Measurements from ENCODE around the gene SLC16A12.

The SLC16A12 gene

DNA sequence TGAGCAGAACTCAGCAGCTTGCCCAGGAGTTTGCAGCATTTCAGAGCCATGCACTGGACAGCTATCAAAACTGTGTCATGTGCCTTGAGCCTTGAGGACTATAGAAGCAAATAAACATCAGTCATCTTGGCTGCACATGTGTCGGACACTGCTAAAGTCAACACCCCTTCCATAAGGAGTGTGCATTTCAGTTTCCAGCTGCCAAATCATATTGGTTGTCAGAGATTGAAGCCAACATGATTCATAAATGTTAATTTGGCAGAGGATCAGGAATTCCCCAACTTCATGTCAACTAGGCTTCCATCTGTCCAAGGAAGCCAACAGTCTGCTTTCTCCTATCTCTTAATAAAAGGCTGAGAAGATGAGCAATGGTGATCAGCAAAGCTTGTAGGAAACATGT lies 32.8 kb downstream of the SLC16A12 start:
- H3K27ac ChIP-seq (ENCODE audit: insufficient read depth, low read length, poor library complexity, severe bottlenecking) = no peak overlapping the region
- no peaks in the 10 kb centered on the region for H3K36me3 ChIP-seq (ENCODE audit: control insufficient read depth, insufficient read depth, low read length)
- H3K27me3 ChIP-seq (replicated peaks; ENCODE audit: control insufficient read depth, insufficient read depth, low read length, poor library complexity, severe bottlenecking) = no peaks in the 10 kb centered on the region
- no peak for DNase-seq
- no peaks in the 10 kb centered on the region for H3K4me1 ChIP-seq (ENCODE audit: control insufficient read depth, insufficient read depth, low read length, poor library complexity, severe bottlenecking)
- H3K4me3 ChIP-seq (ENCODE audit: insufficient read depth, low read depth, low read length, poor library complexity, severe bottlenecking) = no peak overlapping the region
- no peaks in the 10 kb centered on the region for H3K9me3 ChIP-seq (ENCODE audit: control insufficient read depth, low read length)

DNA sequence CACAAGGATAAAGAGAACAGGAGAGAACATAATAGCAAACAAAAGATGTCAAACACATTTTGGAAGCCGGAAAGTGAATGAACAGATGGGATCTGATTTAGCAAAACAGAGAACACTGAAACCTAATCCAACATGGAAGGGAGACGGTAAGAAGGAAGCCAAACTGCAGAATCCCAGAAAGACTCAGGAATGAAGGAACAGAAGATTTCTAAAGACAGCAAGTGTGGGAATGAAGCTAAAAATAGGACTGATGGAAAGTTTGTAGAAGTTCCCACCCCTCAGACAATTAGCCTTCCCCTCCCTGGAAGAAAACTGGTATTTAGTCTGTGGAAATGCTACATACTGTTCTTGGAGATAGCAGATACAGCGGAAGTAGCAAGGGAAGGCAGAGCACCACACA lies 40.8 kb downstream of the SLC16A12 start:
- H3K36me3 ChIP-seq (ENCODE audit: control insufficient read depth, insufficient read depth, low read length) = no peaks in the 10 kb centered on the region
- no peaks in the 10 kb centered on the region for H3K27me3 ChIP-seq (replicated peaks; ENCODE audit: control insufficient read depth, insufficient read depth, low read length, poor library complexity, severe bottlenecking)
- no peak for DNase-seq
- no peak overlapping the region for H3K4me3 ChIP-seq (ENCODE audit: insufficient read depth, low read depth, low read length, poor library complexity, severe bottlenecking)
- H3K9me3 ChIP-seq (ENCODE audit: control insufficient read depth, low read length) = no peaks in the 10 kb centered on the region
- no peaks in the 10 kb centered on the region for H3K4me1 ChIP-seq (ENCODE audit: control insufficient read depth, insufficient read depth, low read length, poor library complexity, severe bottlenecking)
- H3K27ac ChIP-seq (ENCODE audit: insufficient read depth, low read length, poor library complexity, severe bottlenecking) = no peak overlapping the region

DNA sequence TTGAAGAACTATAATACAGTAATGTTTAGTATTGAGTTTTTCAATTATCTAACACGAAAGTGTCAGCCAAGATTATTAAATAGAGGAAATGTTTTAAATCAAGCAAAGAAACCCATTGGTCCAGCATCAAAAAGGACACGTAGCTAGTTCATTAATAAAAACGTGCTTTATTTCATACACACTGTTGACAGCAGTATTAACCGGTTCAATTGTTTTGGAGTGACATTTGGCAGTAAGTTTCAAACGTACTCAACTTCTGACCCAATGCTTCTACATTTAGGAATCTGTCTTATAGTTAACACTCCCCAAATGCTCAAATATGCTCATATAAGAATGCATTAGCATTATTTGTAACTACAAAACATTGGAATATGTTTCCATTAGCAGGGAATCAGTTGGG lies 41.3 kb downstream of the SLC16A12 start:
- Histone ChIP-seq H3K9me3 (ENCODE audit: control insufficient read depth, low read length) (no peaks in the 10 kb centered on the region), H3K4me1 (ENCODE audit: control insufficient read depth, insufficient read depth, low read length, poor library complexity, severe bottlenecking) (no peaks in the 10 kb centered on the region), H3K36me3 (ENCODE audit: control insufficient read depth, insufficient read depth, low read length) (no peaks in the 10 kb centered on the region), H3K27me3 (replicated peaks; ENCODE audit: control insufficient read depth, insufficient read depth, low read length, poor library complexity, severe bottlenecking) (no peaks in the 10 kb centered on the region), H3K27ac (ENCODE audit: insufficient read depth, low read length, poor library complexity, severe bottlenecking) (no peak overlapping the region), H3K4me3 (ENCODE audit: insufficient read depth, low read depth, low read length, poor library complexity, severe bottlenecking) (no peak overlapping the region)
- no peak for DNase-seq

DNA sequence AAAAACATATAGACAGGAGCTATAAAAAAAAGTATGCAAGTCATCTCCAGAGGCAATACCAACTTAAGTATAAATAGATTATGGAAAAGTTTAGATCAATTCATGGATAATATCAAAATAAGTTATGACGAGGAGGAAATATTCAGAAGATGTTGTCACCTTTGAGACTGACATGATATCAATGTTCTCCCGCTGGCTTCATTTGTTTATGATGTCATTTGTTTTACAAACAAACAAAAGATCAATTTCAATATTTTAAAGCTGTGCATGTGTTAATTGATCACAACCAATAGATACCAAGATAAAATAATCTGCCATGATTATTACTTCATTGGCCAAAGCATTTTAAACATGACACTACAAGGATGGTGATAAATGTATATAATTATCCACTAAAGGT lies 43.5 kb downstream of the SLC16A12 start:
- Histone ChIP-seq H3K4me1 (ENCODE audit: control insufficient read depth, insufficient read depth, low read length, poor library complexity, severe bottlenecking) (no peaks in the 10 kb centered on the region), H3K27me3 (replicated peaks; ENCODE audit: control insufficient read depth, insufficient read depth, low read length, poor library complexity, severe bottlenecking) (no peaks in the 10 kb centered on the region), H3K9me3 (ENCODE audit: control insufficient read depth, low read length) (no peaks in the 10 kb centered on the region), H3K36me3 (ENCODE audit: control insufficient read depth, insufficient read depth, low read length) (no peaks in the 10 kb centered on the region), H3K27ac (ENCODE audit: insufficient read depth, low read length, poor library complexity, severe bottlenecking) (no peak overlapping the region), H3K4me3 (ENCODE audit: insufficient read depth, low read depth, low read length, poor library complexity, severe bottlenecking) (no peak overlapping the region)
- DNase-seq = no peak

DNA sequence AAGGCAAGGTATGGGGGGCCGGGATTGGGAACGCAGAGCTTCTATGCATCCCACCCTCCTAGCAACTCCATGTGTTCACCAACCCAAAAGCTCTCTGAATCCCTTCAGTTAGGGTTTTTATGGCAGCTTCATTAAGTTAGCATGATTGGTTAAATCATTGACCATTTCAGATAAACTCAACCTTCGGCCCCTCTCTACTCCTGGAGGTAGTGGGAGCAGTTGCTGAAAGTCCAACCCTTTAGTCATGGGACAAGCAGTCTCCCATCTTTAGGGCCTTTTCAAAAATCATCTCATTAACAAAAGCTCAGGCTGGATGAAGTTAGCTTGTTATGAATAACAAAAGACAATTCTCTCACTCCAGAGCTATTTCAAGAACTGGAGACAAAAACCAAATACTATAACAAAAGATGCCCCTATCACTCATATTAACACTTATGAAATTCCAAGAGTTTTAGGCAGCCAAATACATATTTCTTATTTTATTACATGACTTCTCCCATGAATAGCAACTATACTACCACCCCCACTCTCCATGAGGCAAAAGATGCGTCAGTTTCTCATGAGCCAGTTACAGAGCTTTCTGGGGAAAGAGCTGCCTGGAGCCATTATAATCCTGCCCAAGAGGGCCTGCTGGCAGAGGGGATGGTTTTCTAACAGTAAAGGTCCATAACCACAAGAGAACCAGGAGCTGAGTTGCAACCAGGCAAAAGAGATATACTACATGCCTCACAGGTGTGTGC lies 44.6 kb downstream of the SLC16A12 start:
- no peaks in the 10 kb centered on the region for H3K27me3 ChIP-seq (replicated peaks; ENCODE audit: control insufficient read depth, insufficient read depth, low read length, poor library complexity, severe bottlenecking)
- H3K27ac ChIP-seq (ENCODE audit: insufficient read depth, low read length, poor library complexity, severe bottlenecking) = no peak overlapping the region
- DNase-seq = no peak
- no peak overlapping the region for H3K4me3 ChIP-seq (ENCODE audit: insufficient read depth, low read depth, low read length, poor library complexity, severe bottlenecking)
- no peaks in the 10 kb centered on the region for H3K4me1 ChIP-seq (ENCODE audit: control insufficient read depth, insufficient read depth, low read length, poor library complexity, severe bottlenecking)
- H3K36me3 ChIP-seq (ENCODE audit: control insufficient read depth, insufficient read depth, low read length) = no peaks in the 10 kb centered on the region
- H3K9me3 ChIP-seq (ENCODE audit: control insufficient read depth, low read length) = no peaks in the 10 kb centered on the region

DNA sequence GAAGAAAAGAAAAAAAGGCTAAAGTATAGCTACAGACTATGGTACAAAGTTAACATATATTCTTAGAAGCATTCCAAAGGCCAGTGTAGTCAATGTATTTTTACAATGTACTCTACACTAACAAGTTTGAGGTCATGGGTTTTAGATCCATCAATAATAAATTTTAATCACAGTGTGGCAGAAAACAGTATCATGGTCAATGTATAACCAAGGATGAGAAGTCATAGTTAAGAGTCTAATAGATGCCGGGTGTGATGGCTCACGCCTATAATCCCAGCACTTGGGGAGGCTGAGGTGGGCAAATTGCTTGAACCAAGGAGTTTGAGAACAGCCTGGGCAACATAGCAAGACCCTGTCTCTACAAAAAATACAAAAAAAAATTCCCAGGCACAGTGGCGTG lies 53.1 kb downstream of the SLC16A12 start:
- Histone ChIP-seq H3K36me3 (ENCODE audit: control insufficient read depth, insufficient read depth, low read length) (no peaks in the 10 kb centered on the region), H3K27me3 (replicated peaks; ENCODE audit: control insufficient read depth, insufficient read depth, low read length, poor library complexity, severe bottlenecking) (no peaks in the 10 kb centered on the region), H3K9me3 (ENCODE audit: control insufficient read depth, low read length) (no peaks in the 10 kb centered on the region), H3K4me3 (ENCODE audit: insufficient read depth, low read depth, low read length, poor library complexity, severe bottlenecking) (no peak overlapping the region), H3K4me1 (ENCODE audit: control insufficient read depth, insufficient read depth, low read length, poor library complexity, severe bottlenecking) (no peaks in the 10 kb centered on the region), H3K27ac (ENCODE audit: insufficient read depth, low read length, poor library complexity, severe bottlenecking) (no peak overlapping the region)
- no peak for DNase-seq

DNA sequence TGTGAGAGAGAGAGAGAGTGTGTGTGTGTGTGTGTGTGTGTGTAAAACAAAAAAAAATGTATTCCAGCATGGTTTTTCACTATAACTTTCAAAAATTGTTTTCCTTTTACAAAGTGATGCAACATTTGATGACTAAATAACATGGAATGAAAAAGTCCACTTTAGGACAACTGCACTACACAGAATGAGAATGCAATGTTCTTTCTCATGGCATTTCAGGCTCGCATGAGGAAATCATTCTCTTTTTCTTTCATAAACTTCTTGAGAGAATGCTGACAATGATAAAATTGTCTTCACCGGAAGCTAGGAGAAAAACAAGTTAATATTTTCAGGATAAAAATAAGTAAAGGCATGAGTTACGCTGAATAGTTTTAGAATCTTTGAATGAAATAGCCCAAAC lies 53.7 kb downstream of the SLC16A12 start:
- no peaks in the 10 kb centered on the region for H3K27me3 ChIP-seq (replicated peaks; ENCODE audit: control insufficient read depth, insufficient read depth, low read length, poor library complexity, severe bottlenecking)
- DNase-seq = no peak
- no peak overlapping the region for H3K4me3 ChIP-seq (ENCODE audit: insufficient read depth, low read depth, low read length, poor library complexity, severe bottlenecking)
- H3K27ac ChIP-seq (ENCODE audit: insufficient read depth, low read length, poor library complexity, severe bottlenecking) = no peak overlapping the region
- H3K9me3 ChIP-seq (ENCODE audit: control insufficient read depth, low read length) = no peaks in the 10 kb centered on the region
- H3K36me3 ChIP-seq (ENCODE audit: control insufficient read depth, insufficient read depth, low read length) = no peaks in the 10 kb centered on the region
- no peaks in the 10 kb centered on the region for H3K4me1 ChIP-seq (ENCODE audit: control insufficient read depth, insufficient read depth, low read length, poor library complexity, severe bottlenecking)

DNA sequence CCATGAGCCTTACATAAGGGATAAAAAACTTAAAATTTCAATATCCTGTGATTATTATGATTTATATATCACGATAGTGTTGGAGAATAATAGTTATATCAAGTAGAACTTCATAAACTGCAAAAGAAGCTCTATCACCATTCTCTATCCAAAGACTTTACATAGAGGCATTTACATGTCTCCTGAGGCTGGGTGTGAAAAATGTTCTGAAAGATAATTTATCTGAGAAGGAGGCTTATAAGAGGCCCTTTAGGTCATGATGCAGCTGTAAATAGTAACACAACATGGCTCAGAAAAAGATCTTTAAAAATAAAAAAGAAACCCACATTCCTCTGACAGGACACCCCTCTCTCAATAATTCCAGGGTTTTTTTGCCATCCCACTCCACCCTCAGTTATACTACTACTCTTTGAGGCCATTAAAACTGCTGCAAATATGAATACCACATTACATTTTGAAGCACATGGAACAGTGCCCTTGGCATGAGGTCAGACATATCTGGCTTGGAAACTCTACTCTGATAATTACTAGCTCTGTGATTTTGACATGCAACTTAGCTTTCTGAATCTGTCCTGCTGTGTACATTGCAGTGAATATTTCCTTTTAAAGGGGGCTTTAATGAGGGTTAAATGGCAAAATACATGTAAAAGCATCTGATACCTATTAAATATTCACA lies 55.5 kb downstream of the SLC16A12 start:
- no peak for DNase-seq
- no peaks in the 10 kb centered on the region for H3K9me3 ChIP-seq (ENCODE audit: control insufficient read depth, low read length)
- no peaks in the 10 kb centered on the region for H3K4me1 ChIP-seq (ENCODE audit: control insufficient read depth, insufficient read depth, low read length, poor library complexity, severe bottlenecking)
- H3K4me3 ChIP-seq (ENCODE audit: insufficient read depth, low read depth, low read length, poor library complexity, severe bottlenecking) = no peak overlapping the region
- no peaks in the 10 kb centered on the region for H3K36me3 ChIP-seq (ENCODE audit: control insufficient read depth, insufficient read depth, low read length)
- H3K27ac ChIP-seq (ENCODE audit: insufficient read depth, low read length, poor library complexity, severe bottlenecking) = no peak overlapping the region
- H3K27me3 ChIP-seq (replicated peaks; ENCODE audit: control insufficient read depth, insufficient read depth, low read length, poor library complexity, severe bottlenecking) = no peaks in the 10 kb centered on the region

DNA sequence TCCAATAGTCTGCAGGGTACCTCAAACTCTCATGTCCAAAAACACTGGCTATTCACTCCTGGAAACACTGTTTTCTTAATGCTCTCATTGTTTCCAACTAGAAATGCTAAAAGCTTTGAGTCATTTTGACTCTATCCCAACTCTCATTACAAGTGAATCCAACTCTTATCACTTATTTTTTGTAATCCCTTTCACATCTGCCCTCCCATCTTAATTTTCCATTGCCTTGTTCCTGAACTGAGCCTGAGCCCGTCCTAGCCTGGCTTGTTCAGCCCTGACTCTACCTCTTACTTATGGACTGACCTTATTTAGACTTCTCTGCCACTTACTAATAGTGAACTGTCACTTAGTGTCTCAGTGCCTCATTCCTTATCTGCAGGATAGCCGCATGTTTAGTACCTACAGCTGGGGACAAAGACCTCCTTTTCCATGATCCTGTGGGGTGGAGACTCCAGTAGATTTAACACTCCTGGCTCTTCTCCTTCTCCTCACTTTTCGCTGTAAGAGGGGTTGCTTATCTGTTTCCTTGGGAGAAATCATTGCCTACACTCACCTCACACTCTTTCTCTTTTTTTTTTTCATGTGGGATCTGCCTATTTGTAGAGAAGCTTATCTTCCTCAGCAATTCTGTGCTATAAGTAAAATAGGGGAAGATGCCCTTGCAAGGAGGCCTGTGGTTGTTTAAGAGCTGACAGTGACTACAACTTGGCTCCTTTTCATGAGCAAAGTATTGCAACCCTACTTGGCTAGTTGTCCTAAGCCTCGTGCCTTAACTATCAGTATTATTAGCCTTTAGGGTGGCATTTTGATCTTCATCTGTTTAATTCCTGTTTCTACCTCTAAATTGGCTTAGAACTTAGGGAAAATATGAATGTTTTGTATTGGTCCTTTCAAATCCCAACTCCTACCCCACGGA lies 56.4 kb downstream of the SLC16A12 start:
- no peaks in the 10 kb centered on the region for H3K27me3 ChIP-seq (replicated peaks; ENCODE audit: control insufficient read depth, insufficient read depth, low read length, poor library complexity, severe bottlenecking)
- H3K9me3 ChIP-seq (ENCODE audit: control insufficient read depth, low read length) = no peaks in the 10 kb centered on the region
- no peak overlapping the region for H3K4me3 ChIP-seq (ENCODE audit: insufficient read depth, low read depth, low read length, poor library complexity, severe bottlenecking)
- no peak for DNase-seq
- no peak overlapping the region for H3K27ac ChIP-seq (ENCODE audit: insufficient read depth, low read length, poor library complexity, severe bottlenecking)
- H3K4me1 ChIP-seq (ENCODE audit: control insufficient read depth, insufficient read depth, low read length, poor library complexity, severe bottlenecking) = no peaks in the 10 kb centered on the region
- no peaks in the 10 kb centered on the region for H3K36me3 ChIP-seq (ENCODE audit: control insufficient read depth, insufficient read depth, low read length)
